ENCODE results near the gene AMOTL1. TPM values are rescaled to one million over a fixed set of nuclear protein-coding genes. Genes with fewer than 3 reads are reported as not detected.

Gene AMOTL1
- total and polyA plus RNA-seq, 2 of the 8 experiments (the other 6 are each of a cell fraction or from before 2014, with no cell fraction given): 9.0 to 27.6 TPM

GRCh38 chr11:94722735-94723134 is 45.4 kb upstream of the AMOTL1 start (continued):
- no peak for TF ChIP-seq EZH2 (IDR thresholded peaks at IDR 0.05; ENCODE audit: low read depth, low read length, severe bottlenecking)
- no peak for TF ChIP-seq SAP30 (IDR thresholded peaks at IDR 0.05; ENCODE audit: insufficient read depth, insufficient replicate concordance, low read length)
- TF ChIP-seq CHD7 (IDR thresholded peaks at IDR 0.05; ENCODE audit: insufficient replicate concordance, low read length): no peak
- no peak for TF ChIP-seq SIX5 (IDR thresholded peaks at IDR 0.05; ENCODE audit: low read depth, low read length)
- TF ChIP-seq CBX5 (IDR thresholded peaks at IDR 0.05; ENCODE audit: low read depth, low read length): no peak
- TF ChIP-seq CHD1 (IDR thresholded peaks at IDR 0.05; ENCODE audit: low read depth, low read length): no peak
- no peak for TF ChIP-seq TAF7 (optimal IDR thresholded peaks at IDR 0.05; ENCODE audit: borderline replicate concordance, low read depth, low read length)
